ENCODE data around the gene DYNC2H1.

DYNC2H1 gene

DNA sequence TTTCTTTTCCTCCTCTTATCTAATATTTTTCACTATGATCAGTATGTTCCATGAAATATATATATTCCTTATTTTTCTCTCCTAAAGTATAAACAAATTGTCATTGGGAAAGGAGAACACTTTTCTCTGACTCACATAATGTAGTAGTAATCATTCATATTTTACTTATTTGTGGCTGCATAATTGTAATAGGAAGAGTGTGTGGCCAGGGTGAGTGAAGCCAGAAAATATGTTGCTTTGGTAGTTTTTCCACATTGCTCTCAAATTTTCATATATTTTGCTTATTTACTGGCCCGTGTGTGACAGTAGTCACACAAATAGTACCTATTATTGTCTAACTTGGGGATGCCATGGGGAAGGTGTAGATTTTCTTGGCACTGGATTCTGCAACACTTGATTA, 172.1 kb downstream of the DYNC2H1 start:
- no peak for DNase-seq (ENCODE audit: low read depth, low spot score)

DNA sequence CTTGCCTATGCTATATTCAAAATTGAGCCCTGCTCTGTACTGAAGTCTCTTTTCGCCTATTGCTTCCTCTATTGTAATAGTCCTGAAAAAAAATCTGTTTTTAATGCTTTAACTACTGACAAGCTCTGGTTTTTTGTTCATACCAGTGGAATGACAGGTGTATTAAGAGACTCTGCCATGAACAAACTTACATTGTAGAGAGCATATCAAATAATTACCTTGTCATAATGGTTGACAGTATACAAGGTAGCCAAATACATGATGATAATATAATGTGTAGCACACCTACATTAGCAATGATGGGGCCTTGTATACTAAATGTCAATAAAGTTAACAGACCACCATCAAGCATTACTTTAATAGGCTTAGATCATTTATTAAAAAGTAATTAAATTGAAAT, 175.0 kb downstream of the DYNC2H1 start:
- DNase-seq (ENCODE audit: low read depth, low spot score), result no peak

DNA sequence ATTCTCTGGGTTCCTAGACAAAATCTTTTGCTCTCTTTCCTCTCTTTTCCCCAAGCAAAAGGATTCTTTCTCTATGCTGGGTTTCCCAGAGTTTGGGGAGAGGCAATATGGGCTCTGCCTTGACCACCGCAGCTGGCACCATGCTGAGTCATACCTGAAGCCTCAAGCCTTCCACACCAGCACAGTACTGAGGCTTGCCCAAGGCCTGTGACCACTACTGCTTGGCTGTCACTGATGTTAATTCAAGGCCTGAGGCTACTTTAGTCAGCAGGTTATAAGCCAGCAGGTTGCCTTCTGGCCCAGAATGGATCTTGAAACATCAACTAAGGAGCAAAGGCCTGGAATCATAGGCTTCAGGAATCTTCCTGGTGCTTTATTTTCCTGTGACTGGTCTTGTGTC, 185.3 kb downstream of the DYNC2H1 start:
- DNase-seq (ENCODE audit: low read depth, low spot score), result no peak

DNA sequence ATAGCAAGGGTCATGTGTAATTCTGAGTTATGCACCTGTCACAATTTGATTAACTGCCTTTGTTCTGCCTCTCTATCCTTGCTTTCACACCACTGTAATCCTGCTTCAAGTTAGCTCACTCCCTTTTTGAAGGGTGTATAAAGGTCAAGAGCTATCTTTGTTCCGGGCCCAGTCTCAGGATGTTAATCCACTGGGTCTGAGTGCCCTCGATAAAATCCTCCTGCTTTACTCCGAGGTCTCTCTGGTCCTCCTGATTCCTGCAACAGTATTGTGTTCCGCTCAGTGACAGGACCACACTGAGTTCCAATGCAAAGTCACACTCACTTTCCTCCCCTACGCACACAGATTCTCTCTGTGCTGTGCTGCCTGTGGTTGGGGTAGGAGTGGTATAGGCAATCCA, 186.5 kb downstream of the DYNC2H1 start:
- DNase-seq (ENCODE audit: low read depth, low spot score), result no peak

DNA sequence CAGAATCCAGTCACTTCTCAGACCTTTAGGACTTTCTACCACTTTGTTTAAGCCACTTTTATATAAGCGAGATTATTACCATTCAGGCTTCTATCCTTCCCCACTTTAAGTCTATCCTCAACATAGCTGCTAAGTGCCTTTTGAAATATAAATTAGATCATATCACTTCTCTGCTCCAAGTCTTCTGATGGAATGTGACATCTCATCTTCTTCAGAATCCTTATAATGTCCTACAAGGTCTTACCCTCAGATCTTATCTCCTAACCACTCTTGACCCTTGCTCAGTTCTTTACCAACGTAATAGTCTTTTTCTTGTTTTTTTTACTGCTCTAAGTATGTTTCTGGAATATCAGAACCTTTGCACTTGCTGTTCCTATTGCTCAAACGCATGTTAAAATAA, 188.7 kb downstream of the DYNC2H1 start:
- DNase-seq (ENCODE audit: low read depth, low spot score), result no peak

DNA sequence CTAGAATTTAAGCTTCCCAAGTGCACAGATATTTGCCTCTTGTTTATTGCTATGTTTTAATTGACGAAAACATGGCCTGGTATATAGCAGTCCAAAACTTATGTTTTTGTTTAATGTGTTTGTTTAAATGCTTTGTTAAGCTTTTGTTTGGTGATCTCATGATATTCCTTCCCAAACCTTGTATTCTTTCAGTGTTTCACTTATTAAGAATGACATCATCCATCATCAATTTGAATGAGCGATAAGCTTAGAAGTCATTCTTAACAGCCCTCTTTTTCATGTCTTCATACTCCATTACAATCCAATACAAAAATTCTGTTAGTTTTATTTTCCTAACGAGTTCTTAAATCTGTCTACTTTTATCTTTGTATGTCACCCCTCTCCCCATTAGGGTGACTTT, 206.0 kb downstream of the DYNC2H1 start:
- DNase-seq (ENCODE audit: low read depth, low spot score), result no peak

DNA sequence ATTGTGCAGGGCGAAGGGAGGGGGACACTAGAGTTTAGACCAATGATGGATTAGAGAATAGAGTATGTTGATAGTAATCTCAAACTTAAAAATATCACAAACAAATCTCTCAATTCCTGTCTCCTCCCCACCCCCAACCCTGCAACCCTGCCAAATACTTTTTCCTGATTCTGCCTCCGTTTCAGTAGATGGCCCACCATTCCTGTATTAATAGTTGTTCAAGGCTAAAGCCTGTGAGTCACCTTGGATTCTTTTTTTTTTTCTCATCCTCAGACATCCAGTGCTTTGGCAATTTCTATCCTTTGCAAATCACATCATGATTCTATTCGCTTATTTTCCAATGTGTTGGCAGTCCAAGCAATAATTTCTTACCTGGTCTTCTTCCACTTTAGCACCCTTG, 207.9 kb downstream of the DYNC2H1 start:
- no peak for DNase-seq (ENCODE audit: low read depth, low spot score)

DNA sequence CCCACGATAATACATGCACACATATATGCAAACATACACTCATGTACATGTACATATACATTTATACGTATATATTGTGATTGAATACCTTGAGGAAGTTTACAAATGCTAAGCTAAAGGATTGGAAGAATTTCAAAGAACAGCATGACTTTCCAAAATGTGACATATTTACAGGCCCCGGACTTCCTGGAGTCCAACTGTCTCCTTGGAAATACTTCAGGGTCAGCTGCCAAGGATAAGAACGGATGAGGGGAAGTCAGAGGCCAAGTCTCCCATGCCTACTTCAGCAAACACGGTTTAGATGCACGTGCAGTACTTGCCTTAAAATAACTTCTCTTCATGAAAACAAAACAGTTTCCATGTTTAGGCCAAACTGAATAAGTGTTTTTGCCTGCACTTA, 213.6 kb downstream of the DYNC2H1 start:
- DNase-seq (ENCODE audit: low read depth, low spot score), result no peak

DNA sequence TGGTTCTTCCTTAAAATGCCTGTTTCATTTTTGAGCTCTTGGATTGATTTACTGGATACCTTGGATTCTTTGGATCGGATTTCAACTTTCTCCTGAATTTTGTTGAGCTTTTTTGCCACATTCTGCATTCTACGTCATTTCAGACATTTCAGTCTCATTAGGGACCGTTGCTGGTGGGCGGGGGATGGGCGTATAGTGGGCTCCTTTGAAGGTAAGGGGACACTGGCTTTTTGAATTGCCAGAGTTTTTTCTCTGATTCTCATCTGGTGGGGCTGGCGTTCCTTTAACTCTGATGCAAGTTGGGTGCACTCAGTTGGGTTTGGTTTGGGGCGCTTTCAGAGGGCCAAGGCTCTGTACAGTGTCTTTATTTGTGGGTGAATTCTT, 216.5 kb downstream of the DYNC2H1 start:
- DNase-seq (ENCODE audit: low read depth, low spot score), result no peak

DNA sequence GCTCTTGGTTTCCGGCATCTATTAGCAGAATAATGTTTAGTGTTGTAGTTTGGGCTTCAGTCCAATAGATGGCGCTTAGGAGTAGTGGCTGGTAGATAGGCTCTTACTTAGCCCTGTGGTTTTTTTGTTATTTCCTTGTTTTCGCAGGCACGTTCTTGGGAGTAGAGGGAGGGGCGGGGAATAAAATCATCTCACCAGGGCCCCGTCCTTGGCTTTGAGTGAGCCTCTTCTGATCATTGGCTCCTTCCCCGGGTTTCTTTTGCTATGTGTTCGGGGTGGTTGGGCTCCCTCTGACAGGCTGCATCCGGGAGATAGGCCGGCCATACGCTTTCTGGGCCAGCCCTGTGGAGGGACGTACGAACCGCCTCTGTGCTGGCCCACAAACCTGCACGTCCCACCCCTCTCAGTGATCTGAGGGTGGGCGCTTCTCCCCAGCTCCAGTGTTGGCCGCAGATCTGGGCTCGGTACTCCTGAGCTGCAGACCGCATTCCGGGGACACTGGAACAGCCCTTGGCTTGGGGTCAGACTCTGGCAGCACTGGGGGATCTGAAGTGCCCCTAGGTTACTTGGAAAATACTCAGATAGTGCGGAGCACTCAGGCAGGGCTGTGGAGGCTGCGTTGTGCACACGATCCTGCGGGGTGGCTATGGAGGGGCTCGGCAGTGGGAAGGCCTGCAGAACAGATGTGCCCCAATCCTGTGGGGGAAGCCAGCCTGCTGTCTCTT, 217.0 kb downstream of the DYNC2H1 start:
- peak; percentile 58 for DNase-seq (ENCODE audit: low read depth, low spot score)

DNA sequence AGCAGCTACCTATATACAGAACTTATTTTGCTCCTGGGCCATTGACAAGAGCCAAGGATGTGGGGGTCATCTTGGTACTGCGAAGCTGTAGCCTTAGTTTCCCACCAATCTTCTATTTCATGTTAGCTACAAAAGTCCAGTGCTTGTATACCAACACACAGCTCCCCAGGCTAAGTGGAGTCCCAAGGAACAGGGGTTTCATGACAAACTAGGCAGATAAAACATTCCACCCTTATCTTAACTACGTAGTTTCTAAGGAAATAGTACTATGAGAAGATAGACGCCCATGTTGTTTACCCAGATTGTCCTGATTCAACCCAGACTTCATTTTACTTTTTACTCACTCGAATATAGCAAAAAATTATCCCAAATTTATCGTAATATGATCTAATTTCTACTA, 218.5 kb downstream of the DYNC2H1 start:
- no peak for DNase-seq (ENCODE audit: low read depth, low spot score)

DNA sequence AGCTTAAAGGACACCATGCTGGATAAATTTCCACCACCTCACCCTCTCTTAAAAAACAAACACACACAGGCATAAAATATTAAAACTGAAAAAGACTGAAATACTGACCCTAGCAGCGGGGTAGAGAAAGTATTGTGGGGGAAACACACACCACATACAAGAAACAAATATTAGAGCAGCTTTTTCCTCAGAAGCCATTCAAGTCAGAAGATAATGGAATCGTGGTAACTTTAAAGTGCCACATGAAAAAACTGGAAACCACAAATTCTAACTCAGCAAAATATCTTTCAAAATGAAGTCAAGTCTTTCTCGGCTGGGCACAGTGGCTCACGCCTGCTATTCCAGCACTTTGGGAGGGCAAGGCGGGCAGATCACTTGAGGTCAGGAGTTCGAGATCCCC, 223.2 kb downstream of the DYNC2H1 start:
- no peak for DNase-seq (ENCODE audit: low read depth, low spot score)

DNA sequence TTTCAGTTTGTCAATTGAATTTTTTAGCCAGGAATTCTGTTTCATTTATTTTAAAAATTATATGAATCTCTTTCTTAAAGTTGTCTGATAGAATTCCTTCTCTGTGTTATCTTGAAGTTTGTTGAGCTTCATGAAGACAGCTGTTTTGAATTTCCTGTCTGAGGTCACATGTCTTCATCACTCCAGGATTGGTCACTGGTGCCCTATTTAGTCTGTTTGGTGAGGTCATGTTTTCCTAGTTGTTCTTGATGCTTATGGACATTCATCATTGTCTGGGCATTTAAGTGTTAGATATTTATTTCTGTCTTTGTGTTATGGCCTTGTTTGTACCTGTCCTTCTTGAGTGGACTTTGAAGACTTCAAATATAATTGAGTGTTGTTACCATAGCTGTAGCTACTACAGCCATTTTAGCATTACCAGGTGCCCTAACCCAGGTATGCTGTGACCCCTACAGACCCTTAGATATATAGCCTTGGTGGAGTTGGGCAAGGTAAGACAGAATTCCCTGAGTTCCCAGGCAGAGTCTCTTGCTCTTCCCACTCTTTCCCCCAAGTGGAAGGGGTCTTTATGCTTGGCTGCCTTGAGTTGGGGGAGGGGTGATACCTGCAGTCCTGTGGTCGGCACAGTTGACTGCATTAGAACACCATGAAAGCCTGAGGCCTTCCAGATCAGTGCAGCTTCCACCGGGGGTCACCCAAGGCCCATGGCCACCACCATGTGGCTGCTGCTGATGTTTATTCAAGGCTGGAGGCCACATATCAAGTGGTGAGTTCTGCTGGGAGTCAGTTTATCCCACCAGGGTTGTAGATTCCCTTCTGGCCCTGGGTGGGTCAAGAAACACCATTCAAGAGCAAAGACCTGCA, 229.6 kb downstream of the DYNC2H1 start:
- DNase-seq (ENCODE audit: low read depth, low spot score), result no peak

DNA sequence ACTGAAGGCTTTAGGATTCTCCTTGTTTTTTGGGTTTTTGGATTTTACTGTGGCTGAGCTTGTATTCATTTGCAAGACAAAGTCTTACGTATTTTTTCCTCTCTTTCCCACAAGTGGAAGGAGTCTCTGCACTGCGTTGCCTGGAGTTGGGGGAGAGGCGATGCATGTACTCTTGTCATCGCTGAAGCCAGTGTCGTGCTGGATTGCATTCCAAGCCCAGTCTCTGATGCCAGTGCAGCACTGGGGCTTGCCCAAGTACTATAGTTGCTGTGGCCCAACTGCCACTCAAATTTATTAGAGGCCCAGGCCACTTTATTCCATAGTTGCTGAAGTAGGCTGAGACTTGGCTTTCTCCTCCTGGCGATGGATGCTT, 230.2 kb downstream of the DYNC2H1 start:
- DNase-seq (ENCODE audit: low read depth, low spot score), result no peak

DNA sequence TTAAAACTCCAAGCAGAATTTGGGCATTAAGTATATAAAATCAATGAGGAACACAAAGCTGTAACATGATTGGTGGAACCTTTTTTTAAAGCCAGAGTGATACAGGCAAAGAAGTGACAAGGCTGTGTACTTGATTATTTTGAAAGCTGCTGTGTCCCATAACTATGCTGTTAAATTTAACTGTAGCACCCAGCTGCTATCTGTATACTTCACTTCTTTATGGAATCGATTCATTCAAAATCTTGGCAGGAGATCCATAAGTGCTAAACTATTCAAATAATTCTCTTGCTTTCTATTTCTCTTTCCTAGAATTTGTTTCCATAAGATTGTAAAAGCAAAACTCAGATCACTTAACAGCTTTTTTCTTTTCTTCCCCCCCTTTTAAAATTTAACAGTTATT, 231.7 kb downstream of the DYNC2H1 start:
- no peak for DNase-seq (ENCODE audit: low read depth, low spot score)

DNA sequence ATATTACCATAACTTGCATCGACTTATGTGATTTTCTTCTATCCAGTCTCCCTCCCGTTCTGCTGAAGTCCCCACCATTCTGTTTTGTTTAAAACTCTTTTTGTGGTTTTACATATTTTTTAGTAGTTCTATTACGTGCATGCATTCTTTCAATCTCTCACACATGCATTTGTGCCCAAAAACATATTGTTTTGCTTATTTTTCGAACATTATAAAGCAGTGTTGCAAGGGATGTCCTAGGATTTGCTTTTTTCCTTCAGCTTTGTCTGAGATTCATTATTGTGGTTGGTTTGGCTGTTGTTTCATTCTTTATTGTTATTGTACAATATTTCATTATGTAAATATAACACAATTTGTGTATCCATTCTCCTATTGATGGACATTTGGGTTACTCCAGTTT, 235.7 kb downstream of the DYNC2H1 start:
- DNase-seq (ENCODE audit: low read depth, low spot score), result no peak

DNA sequence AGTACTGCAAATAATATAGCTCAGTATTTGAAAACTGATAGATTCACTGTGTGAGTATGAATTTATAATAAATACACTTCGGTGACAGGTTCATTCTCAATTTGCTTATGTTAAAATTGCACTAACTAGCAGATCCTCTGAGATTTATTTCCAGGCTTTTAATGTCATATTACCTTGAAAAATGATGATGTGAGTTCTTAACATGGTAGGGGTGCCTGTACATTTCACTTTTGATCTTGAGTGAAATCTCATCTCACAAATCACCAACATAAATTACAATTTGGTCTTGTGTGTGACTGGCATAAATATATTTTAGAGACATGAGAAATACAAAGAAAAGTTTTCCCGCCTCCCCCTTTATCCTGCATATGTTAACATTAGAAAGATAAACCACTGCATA, 240.4 kb downstream of the DYNC2H1 start:
- no peak for DNase-seq (ENCODE audit: low read depth, low spot score)

DNA sequence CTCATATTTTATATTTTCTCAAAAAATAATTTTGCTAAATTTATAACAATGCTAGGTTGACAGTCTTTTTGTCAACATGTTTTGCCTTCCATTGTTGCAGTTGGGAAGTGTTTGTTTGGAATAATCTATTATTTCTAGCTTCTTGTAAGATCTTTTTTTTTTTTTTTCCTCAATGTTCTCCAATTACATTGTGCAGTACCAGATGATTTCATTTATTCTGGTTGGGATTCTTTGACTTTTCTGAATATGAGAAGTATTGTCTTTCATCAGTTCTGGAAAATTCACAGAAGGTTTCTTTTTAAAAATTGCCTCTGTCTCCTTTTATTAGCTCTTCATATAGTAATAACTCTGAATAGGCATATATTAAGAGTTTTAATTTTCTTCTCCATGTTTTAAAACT, 245.4 kb downstream of the DYNC2H1 start:
- no peak for DNase-seq (ENCODE audit: low read depth, low spot score)

DNA sequence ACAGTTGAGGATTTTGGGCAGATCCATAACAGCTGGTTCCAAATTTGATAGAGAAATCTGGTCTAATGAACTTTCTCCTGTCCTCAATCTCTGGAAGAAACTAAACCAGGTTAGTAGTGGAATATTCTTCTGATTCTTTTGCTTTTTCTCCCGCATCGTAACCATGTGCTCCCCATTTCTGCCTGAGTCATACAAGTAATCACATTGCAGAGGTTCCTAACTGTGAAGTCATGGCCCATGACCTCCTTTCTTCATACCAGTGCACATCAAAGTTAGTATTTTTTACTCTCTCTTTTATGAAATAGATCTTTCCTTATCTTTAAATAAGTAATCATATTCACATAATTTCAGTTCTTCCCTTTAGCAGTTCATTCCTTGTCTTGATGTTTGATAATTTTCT, 249.0 kb downstream of the DYNC2H1 start:
- no peak for DNase-seq (ENCODE audit: low read depth, low spot score)

DNA sequence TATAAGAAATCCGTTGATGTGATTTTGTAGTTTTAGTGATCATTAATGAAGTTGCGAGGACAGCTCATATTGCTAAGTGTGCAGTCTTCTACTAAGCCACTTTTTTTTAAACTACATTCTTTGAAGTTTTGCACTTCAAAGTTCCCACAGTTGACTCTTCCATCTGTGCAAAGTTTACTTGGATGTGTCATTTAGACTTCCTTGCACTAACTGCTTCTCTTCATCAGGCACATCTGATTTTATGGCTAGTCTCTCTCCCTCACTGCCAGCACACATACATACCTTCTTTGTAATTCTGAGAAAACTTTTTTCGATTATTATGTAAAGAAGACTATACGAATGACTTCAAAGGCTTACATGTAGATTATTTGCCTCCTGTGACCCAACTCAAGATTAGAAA, 250.0 kb downstream of the DYNC2H1 start:
- DNase-seq (ENCODE audit: low read depth, low spot score), result no peak

DNA sequence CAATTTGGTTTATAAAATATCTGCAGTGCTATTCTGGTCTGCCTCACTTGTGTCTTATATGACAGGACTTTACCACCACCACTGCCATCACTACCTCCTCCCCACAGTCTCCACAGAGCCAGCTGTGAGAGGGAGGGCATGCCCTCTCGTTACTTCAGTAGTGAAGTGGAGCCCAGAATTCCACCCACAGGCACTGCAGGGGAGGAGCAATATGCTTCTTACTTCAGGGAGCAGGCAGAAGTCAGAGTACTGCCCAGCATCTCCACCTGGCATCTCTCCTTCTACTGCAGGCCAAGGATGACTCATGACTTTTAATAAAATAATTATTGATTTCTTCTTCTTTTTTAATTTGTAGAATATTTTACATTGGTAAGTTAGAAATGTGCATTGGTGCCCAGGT, 255.5 kb downstream of the DYNC2H1 start:
- no peak for DNase-seq (ENCODE audit: low read depth, low spot score)

DNA sequence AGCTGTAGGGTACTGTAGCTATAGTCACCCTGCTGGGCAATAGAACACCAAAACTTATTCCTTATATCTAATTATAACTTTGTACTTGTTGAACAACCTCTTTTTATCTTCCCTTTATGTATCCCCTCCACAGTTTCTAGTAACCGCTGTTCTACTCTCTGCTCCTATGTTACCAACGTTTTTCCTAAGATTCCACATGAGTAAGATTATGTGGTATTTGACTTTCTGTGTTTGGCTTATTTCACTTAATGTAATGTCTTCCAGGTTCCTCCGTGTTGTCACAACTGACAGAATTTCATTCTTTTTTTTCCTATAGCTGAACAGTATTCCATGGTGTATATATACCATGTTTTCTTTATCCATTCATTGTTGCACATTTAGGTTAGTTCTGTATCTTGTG, 258.4 kb downstream of the DYNC2H1 start:
- DNase-seq (ENCODE audit: low read depth, low spot score), result no peak

DNA sequence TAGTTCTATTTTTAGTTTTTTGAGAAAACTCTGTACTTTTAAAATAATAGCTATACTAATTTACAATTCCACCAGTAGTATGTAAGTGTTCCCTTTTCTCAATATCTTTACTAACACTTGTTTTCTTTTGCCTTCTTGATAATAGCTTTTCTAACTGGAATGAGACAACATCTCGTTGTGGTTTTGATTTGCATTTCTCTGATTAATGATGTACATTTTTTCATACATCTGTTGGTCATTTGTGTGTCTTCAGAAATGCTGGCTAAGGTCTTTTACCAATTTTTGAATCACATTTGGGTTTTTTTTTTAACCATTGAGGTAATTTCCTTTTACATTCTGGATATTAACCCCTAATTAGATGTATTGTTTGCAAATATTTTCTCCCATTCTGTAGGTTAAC, 258.9 kb downstream of the DYNC2H1 start:
- no peak for DNase-seq (ENCODE audit: low read depth, low spot score)

Data from brain pericyte (primary cell).